ENCODE data around the gene SORBS1.

Gene SORBS1

DNA sequence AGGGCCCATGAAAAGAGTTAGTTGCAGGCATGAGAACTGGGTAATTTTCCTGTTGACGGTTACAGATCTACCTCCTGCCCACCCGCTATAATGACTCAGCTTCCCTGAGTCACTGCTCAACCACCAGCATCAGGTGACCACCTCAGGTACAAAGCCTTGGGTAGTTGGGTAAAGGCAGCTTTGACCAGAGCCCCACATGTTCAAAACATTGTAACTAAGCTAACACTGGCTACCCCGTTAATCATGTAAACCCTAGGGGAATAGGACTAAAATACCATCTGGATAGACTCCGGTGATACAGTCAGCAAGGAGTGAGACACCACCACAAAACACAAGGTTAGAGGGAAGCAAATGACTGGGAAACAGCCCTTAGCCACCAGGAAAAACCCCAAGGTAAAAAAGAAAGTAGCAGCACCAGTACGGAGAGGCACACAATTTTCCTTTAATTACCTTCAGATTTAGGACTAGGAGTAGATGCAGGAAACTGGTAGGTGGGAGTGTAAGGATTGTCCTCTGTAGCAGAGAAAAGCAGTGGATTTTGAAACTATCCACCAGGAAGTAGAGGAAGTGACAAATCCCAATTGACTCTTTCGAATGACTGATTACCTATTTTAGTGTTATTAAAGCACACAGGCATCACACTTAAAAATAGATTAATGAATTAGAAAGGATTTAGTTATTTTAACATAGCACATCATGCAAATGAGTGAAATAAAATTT lies 166.8 kb downstream of the SORBS1 start:
- Histone ChIP-seq H2AK5ac (ENCODE audit: low read length) (no peak overlapping the region), H3K27ac (ENCODE audit: low read depth, low read length) (no peak overlapping the region)

DNA sequence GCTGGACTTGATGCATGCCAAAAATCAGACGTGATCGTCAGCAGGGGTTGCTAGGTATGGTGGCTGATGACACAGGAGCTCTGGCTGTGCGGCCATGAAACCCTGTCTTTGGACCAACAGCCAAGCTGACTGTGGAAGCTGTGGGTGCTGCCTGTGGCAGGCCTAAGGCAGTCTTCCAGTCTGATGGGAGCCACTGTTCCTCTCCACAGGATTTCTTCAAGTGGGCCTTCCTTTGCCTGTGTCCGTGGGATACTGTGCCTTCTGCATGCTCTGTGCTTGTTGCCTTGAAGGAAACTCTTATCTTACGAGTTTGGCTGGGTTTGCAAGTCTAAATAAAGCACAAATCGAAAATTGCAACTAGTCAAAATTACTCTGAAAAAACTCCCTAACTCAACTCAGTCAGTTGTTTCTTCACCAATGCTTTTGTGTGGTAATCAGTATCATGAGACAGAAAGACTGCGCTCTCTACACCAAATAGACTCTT lies 168.4 kb downstream of the SORBS1 start:
- H3K4me2 ChIP-seq (ENCODE audit: low read length) = no peak overlapping the region
- no peak overlapping the region for H2AK5ac ChIP-seq (ENCODE audit: low read length)
- no peaks in the 10 kb centered on the region for H3K4me1 ChIP-seq (ENCODE audit: control insufficient read depth, low read depth, low read length)
- H3K27me3 ChIP-seq (ENCODE audit: insufficient read depth, low read length, poor library complexity) = no peaks in the 10 kb centered on the region
- H3K79me1 ChIP-seq (ENCODE audit: low read length) = no peaks in the 10 kb centered on the region
- no CpG with 5 or more reads among the region's 7 CpGs for WGBS (ENCODE audit: extremely low coverage, insufficient coverage, low lambda C conversion rate)
- no peak overlapping the region for H3K9ac ChIP-seq (ENCODE audit: low read length)
- no peak overlapping the region for H4K8ac ChIP-seq (ENCODE audit: low read depth, low read length)
- H3K23ac ChIP-seq (ENCODE audit: low read length) = no peak overlapping the region
- no peaks in the 10 kb centered on the region for H3K36me3 ChIP-seq (ENCODE audit: control insufficient read depth, insufficient read depth, low read length)
- no peak for DNase-seq
- H3K4ac ChIP-seq (ENCODE audit: low read depth, low read length) = no peak overlapping the region
- no peak overlapping the region for H3K4me3 ChIP-seq (ENCODE audit: low read length)
- no peak overlapping the region for H2BK15ac ChIP-seq (replicated peaks; ENCODE audit: low read depth)
- no peak overlapping the region for H2BK5ac ChIP-seq (ENCODE audit: low read length)
- no peak overlapping the region for H4K5ac ChIP-seq (ENCODE audit: low read length)
- H3K27ac ChIP-seq (ENCODE audit: low read depth, low read length) = no peak overlapping the region
- H3K56ac ChIP-seq (ENCODE audit: low read length) = no peak overlapping the region
- no peak overlapping the region for H3K18ac ChIP-seq (ENCODE audit: low read length)
- H2BK120ac ChIP-seq (ENCODE audit: low read depth, low read length) = no peak overlapping the region
- H3K79me2 ChIP-seq (ENCODE audit: control insufficient read depth, insufficient read depth, low read length) = no peaks in the 10 kb centered on the region

More for the DNA sequence above, 166.8 kb downstream of the SORBS1 start:
- Histone ChIP-seq H4K5ac (ENCODE audit: low read length) (no peak overlapping the region), H3K4me1 (ENCODE audit: control insufficient read depth, low read depth, low read length) (no peaks in the 10 kb centered on the region), H2BK15ac (replicated peaks; ENCODE audit: low read depth) (no peak overlapping the region), H4K8ac (ENCODE audit: low read depth, low read length) (no peak overlapping the region), H3K9ac (ENCODE audit: low read length) (no peak overlapping the region), H3K79me2 (ENCODE audit: control insufficient read depth, insufficient read depth, low read length) (no peaks in the 10 kb centered on the region), H3K4ac (ENCODE audit: low read depth, low read length) (no peak overlapping the region), H2BK5ac (ENCODE audit: low read length) (no peak overlapping the region), H2BK120ac (ENCODE audit: low read depth, low read length) (no peak overlapping the region), H3K56ac (ENCODE audit: low read length) (no peak overlapping the region), H3K36me3 (ENCODE audit: control insufficient read depth, insufficient read depth, low read length) (no peaks in the 10 kb centered on the region), H3K18ac (ENCODE audit: low read length) (no peak overlapping the region), H3K79me1 (ENCODE audit: low read length) (no peaks in the 10 kb centered on the region), H3K27me3 (ENCODE audit: insufficient read depth, low read length, poor library complexity) (no peaks in the 10 kb centered on the region), H3K23ac (ENCODE audit: low read length) (no peak overlapping the region), H3K4me2 (ENCODE audit: low read length) (no peak overlapping the region), H3K4me3 (ENCODE audit: low read length) (no peak overlapping the region)
- WGBS (ENCODE audit: extremely low coverage, insufficient coverage, low lambda C conversion rate) = no CpG with 5 or more reads among the region's 6 CpGs
- peak; percentile 63 for DNase-seq

DNA sequence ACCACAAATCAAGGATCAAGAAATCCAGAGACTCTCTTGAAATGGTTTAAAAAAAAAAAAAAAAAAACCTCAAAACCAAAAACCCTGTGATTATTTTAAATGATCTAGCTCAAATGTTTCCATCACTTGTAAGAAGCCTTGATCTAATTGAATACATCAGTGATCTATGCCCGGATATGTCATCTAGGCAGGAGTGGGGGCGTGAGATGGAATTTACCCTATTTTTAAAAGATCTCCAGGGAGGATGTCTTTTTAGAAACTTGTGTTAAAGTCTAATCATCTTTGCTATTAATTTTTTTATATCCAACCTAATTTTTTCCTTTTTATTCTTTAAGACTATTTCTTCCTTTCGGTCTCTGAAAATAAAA lies 169.0 kb downstream of the SORBS1 start:
- no peak overlapping the region for H2BK15ac ChIP-seq (replicated peaks; ENCODE audit: low read depth)
- H3K27me3 ChIP-seq (ENCODE audit: insufficient read depth, low read length, poor library complexity) = no peaks in the 10 kb centered on the region
- no peak overlapping the region for H4K5ac ChIP-seq (ENCODE audit: low read length)
- H3K4ac ChIP-seq (ENCODE audit: low read depth, low read length) = no peak overlapping the region
- no peak overlapping the region for H3K4me2 ChIP-seq (ENCODE audit: low read length)
- H2BK120ac ChIP-seq (ENCODE audit: low read depth, low read length) = no peak overlapping the region
- no peak overlapping the region for H2AK5ac ChIP-seq (ENCODE audit: low read length)
- DNase-seq = no peak
- no peak overlapping the region for H3K27ac ChIP-seq (ENCODE audit: low read depth, low read length)
- no peak overlapping the region for H3K23ac ChIP-seq (ENCODE audit: low read length)
- no peaks in the 10 kb centered on the region for H3K36me3 ChIP-seq (ENCODE audit: control insufficient read depth, insufficient read depth, low read length)
- H3K79me2 ChIP-seq (ENCODE audit: control insufficient read depth, insufficient read depth, low read length) = no peaks in the 10 kb centered on the region
- H3K9ac ChIP-seq (ENCODE audit: low read length) = no peak overlapping the region
- no peaks in the 10 kb centered on the region for H3K4me1 ChIP-seq (ENCODE audit: control insufficient read depth, low read depth, low read length)
- WGBS (ENCODE audit: extremely low coverage, insufficient coverage, low lambda C conversion rate) = no CpG with 5 or more reads among the region's 3 CpGs
- H2BK5ac ChIP-seq (ENCODE audit: low read length) = no peak overlapping the region
- H3K79me1 ChIP-seq (ENCODE audit: low read length) = no peaks in the 10 kb centered on the region
- no peak overlapping the region for H3K18ac ChIP-seq (ENCODE audit: low read length)
- H4K8ac ChIP-seq (ENCODE audit: low read depth, low read length) = no peak overlapping the region
- no peak overlapping the region for H3K56ac ChIP-seq (ENCODE audit: low read length)
- no peak overlapping the region for H3K4me3 ChIP-seq (ENCODE audit: low read length)

DNA sequence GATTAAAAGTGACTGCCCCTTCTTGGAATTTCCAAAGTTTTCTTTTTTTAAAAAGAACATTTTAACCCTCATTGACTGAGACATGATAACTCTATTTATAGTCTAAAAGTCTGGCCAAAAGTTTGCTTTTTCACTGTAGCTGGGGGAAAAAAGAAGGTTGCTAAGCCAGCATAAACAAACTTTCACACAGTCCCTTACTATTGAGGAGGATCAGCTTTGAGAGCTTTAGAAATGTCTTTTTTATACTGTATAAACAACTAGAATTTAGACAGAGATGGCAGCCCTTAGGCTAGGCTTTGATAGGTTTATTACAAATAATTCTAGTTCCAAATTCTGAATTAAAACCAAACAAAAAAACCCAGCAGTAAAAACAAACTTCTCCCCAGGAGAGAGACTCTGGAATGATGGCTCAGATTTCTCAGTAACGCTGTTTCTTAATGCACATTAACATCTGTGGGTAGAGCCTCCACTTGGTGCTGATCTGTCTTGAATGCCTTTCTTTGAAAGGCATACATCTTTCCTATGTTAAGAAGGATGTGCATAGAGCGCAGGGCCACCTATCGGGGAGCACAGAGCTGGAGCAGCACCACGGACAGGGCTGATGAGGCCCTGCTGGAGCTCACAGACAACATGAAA lies 169.5 kb downstream of the SORBS1 start:
- no peak overlapping the region for H2AK5ac ChIP-seq (ENCODE audit: low read length)
- WGBS (ENCODE audit: extremely low coverage, insufficient coverage, low lambda C conversion rate) = no CpG with 5 or more reads among the region's 4 CpGs
- no peak overlapping the region for H3K18ac ChIP-seq (ENCODE audit: low read length)
- no peak overlapping the region for H4K5ac ChIP-seq (ENCODE audit: low read length)
- H2BK120ac ChIP-seq (ENCODE audit: low read depth, low read length) = no peak overlapping the region
- H4K8ac ChIP-seq (ENCODE audit: low read depth, low read length) = no peak overlapping the region
- H3K27me3 ChIP-seq (ENCODE audit: insufficient read depth, low read length, poor library complexity) = no peaks in the 10 kb centered on the region
- no peak overlapping the region for H3K9ac ChIP-seq (ENCODE audit: low read length)
- H3K4me3 ChIP-seq (ENCODE audit: low read length) = no peak overlapping the region
- H3K4ac ChIP-seq (ENCODE audit: low read depth, low read length) = no peak overlapping the region
- H3K4me2 ChIP-seq (ENCODE audit: low read length) = no peak overlapping the region
- peak; percentile 63 for DNase-seq
- no peak overlapping the region for H2BK5ac ChIP-seq (ENCODE audit: low read length)
- no peaks in the 10 kb centered on the region for H3K79me1 ChIP-seq (ENCODE audit: low read length)
- no peak overlapping the region for H3K23ac ChIP-seq (ENCODE audit: low read length)
- no peaks in the 10 kb centered on the region for H3K79me2 ChIP-seq (ENCODE audit: control insufficient read depth, insufficient read depth, low read length)
- no peak overlapping the region for H3K27ac ChIP-seq (ENCODE audit: low read depth, low read length)
- no peak overlapping the region for H2BK15ac ChIP-seq (replicated peaks; ENCODE audit: low read depth)
- H3K56ac ChIP-seq (ENCODE audit: low read length) = no peak overlapping the region
- H3K36me3 ChIP-seq (ENCODE audit: control insufficient read depth, insufficient read depth, low read length) = no peaks in the 10 kb centered on the region
- no peaks in the 10 kb centered on the region for H3K4me1 ChIP-seq (ENCODE audit: control insufficient read depth, low read depth, low read length)

DNA sequence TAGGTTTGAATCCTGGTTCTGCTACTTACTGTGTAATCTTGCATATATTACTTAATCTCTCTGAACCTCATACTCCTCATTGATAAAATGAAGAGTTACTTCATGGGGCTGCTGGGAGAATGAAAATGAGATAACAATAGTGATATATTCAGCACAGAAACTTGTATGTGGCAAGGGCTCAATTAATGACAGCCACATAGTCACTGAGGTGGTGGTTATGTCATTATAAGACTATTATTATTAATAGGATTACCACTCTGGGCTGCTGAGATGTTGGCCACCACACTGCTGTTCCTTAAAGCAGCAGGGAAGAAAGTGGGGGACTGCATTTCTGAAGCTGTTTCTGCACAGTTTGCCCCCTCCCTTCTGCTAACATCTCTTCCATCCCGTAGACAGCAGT lies 170.0 kb downstream of the SORBS1 start:
- Histone ChIP-seq H3K79me1 (ENCODE audit: low read length) (no peaks in the 10 kb centered on the region), H3K27me3 (ENCODE audit: insufficient read depth, low read length, poor library complexity) (no peaks in the 10 kb centered on the region), H3K4me1 (ENCODE audit: control insufficient read depth, low read depth, low read length) (no peaks in the 10 kb centered on the region), H3K27ac (ENCODE audit: low read depth, low read length) (no peak overlapping the region), H2BK5ac (ENCODE audit: low read length) (no peak overlapping the region), H3K18ac (ENCODE audit: low read length) (no peak overlapping the region), H3K9ac (ENCODE audit: low read length) (no peak overlapping the region), H2AK5ac (ENCODE audit: low read length) (no peak overlapping the region), H3K56ac (ENCODE audit: low read length) (no peak overlapping the region), H3K36me3 (ENCODE audit: control insufficient read depth, insufficient read depth, low read length) (no peaks in the 10 kb centered on the region), H2BK15ac (replicated peaks; ENCODE audit: low read depth) (no peak overlapping the region), H3K4me2 (ENCODE audit: low read length) (no peak overlapping the region), H3K23ac (ENCODE audit: low read length) (no peak overlapping the region), H3K79me2 (ENCODE audit: control insufficient read depth, insufficient read depth, low read length) (no peaks in the 10 kb centered on the region), H3K4me3 (ENCODE audit: low read length) (no peak overlapping the region), H2BK120ac (ENCODE audit: low read depth, low read length) (no peak overlapping the region), H4K5ac (ENCODE audit: low read length) (no peak overlapping the region), H3K4ac (ENCODE audit: low read depth, low read length) (no peak overlapping the region), H4K8ac (ENCODE audit: low read depth, low read length) (no peak overlapping the region)
- WGBS (ENCODE audit: extremely low coverage, insufficient coverage, low lambda C conversion rate) = no CpG with 5 or more reads among the region's 1 CpG
- DNase-seq = no peak

All from mesendoderm (in vitro differentiated cells).